GM19351 (cell line): Measurements from ENCODE around the gene KCNQ1.

Experiments
- ATAC-seq: cut with Tn5 transposase; IDR thresholded peaks from one replicate; pipeline ENCODE4 v1.9.1; 2021; ENCODE audit warnings: mild to moderate bottlenecking, moderate library complexity; ENCODE audit not compliant: unreplicated experiment

Gene KCNQ1

GRCh38 chr11:2507212-2507901, 62.5 kb downstream of the KCNQ1 start:
- no peak for ATAC-seq

GRCh38 chr11:2507945-2508749, 63.3 kb downstream of the KCNQ1 start:
- ATAC-seq = no peak

- no peak for ATAC-seq
Observed at GRCh38 chr11:2508793-2509192, 64.0 kb downstream of the KCNQ1 start.

DNA sequence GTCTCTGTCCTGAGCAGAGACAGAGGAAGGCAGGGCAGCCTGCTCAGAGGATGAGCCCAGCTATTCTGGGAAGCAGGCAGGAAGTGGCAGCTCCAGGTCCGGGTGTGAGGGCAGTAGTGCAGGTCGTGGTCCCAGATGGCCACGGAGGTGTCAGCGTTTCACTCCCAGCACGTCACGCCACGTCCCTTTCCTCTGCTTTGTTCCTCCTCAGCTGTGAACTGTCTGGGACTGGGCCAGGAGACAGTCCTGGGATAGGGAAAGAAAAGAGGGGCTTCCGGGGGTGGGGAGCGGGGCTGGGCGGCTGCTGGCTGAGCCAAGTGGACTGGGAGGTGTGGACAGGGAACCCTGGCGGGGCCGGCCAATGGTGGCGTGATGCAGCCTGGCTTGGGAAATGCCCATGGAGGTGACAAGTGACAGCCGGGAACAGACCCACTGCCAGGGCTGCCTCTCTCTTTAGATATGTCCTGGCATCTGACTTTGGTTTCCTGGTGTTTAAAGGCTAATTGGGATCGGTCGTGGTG, 64.7 kb downstream of the KCNQ1 start:
- ATAC-seq = no peak

DNA sequence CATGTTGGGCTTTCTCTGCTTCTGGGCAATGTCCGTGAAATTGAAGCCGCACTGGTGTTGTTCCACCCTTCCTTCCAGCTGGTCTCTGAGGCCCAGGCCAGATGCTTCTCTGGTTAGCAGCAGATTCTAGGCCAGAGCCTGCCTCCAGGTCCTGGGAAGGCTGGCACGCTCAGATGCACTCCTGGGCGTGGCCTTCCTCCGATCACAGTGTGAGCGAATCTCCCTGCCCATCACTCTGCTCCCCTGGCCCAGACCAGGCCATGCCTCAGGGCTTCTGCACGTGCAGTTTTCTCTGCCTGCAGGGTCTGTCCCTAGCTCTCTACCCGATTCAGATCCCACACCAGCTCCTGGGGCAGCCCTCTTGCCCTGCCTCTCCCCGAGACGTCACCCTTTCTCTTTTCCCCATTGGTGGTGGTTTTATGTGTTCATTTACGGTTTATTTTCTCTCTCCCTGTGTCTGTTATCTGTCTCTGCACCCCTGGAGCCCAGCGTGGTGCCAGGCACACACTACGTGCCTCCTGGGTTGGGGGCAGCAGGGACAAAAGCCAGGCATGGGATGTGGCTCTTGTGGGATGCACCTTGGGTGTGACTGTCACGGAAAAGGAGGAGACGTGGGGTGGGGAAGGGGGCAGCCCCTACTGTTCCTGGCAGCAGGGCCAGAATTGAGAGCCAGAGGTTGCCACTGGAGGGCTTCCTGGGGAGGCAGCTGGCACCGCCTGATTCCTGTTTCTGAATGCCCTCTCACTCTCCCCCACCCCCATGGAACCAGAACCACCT, 66.0 kb downstream of the KCNQ1 start:
- no peak for ATAC-seq

GRCh38 chr11:2511421-2512369, 66.9 kb downstream of the KCNQ1 start:
- no peak for ATAC-seq

DNA sequence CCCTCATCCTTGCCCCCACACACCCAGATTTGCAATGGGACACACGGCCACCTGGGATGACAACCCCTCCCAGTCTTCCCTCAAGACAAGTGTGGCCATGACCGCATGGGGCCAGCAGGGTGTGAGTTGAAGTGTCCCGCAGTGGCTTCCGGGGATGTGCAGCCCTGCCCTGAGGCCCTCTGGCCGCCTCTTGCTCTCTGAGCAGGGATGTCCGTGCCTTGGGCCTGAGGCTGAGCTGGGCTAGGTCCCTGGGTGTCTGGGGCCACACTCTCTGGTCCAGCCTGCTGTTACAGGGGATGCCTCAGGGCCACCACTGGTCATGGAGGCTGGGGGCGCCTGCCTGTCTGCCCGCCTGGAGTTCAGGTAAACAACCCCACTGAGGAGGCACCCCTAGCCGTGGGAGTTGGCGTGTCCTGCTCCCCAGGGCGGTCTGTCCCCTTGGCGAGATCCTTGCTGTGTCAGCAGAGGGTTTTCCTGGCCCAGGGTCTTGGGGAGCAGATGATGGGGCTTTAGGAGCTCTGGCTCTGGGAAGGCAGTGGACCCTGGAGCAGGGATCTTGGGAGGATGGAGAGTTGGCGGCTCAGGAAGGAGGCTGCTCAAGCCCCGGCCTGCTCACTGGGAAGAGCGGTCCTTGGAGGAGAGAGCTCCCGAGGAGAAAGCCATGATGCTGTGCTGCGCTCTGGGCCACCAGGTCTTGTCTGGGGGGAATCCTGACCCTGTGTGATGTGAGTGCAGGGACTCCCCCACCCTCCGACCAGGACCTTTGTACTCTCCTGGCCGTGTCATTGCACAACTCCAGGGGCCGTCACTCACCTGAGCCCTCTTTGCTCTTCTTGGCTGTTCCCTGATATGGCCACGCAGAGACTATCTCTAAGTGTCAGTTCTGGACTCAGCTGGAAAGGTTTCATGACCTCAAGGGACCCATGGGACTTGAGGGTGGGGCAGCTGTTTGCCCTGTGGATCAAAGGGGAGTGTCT, 67.9 kb downstream of the KCNQ1 start:
- ATAC-seq = no peak

GRCh38 chr11:2513441-2513840, 68.6 kb downstream of the KCNQ1 start:
- ATAC-seq = no peak

- no peak for ATAC-seq
Observed at GRCh38 chr11:2515401-2516275, 70.8 kb downstream of the KCNQ1 start.

DNA sequence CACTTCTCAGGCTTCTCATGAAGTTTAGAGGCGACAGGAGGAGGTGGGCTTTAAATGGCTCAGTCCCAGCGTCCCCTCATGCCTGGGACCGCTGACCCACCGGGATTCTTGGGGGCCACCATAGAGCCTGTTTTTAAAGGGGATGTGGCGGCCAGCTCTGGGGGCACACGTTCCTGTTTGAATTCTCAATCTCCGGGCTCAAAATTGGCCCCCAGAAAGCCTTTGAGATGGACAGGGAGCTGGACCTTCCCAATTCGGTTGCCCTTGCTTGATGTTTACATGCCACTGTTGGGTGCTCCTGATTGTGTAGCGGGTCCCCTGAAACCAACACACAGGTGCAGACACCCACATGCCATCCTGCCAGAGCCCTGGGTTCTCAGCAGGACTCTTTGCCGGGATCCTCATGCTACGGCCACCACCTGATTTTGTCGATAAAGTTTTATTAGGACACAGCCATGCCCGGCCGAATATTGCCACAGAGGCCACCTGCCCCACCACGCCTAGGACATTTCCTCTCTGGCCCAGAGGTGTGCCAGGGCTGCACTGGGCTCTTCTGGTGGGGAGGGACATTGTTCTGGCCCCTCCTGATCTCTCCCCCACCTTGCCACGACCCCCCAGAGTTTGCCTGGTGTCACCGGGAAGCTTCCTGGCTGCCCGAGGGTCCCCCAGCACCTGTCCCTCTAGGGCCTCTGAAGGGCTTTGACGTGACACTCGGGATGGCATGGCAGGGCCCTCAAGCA, 71.6 kb downstream of the KCNQ1 start:
- no peak for ATAC-seq

- no peak for ATAC-seq
Observed at GRCh38 chr11:2517016-2517385, 72.2 kb downstream of the KCNQ1 start.

DNA sequence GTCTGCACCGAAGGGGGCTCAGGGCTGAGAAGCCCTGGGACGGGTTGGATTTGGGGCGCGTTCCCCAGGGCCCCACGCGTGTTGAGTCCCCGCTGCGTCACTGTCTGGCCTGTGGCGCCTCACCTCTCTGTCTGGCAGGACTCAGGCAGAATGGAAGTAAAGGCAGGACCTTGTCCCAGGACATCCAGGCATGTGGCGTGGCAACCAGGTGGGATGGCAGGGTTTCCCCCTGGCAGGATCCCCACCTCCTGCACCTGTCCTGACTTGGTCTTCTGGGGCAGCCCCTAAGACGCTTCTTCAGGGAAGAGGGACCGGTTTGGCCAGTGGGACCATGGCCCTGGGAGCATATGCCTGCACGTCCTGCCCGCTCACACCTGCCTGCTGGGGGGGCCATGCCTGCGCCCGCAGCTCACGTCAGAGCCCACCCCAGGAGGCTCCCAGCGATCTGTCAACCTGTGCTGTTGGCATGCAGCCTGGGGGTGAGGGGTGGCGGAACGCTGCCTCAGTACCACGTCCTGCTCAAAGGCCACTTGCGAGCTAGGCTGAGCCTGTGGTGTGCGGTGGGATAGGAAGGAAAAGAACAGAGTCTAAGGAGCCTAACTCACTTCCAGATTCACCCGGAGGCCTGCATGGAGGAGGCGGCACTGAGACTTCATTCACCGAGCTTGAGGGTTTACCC, 72.7 kb downstream of the KCNQ1 start:
- no peak for ATAC-seq

DNA sequence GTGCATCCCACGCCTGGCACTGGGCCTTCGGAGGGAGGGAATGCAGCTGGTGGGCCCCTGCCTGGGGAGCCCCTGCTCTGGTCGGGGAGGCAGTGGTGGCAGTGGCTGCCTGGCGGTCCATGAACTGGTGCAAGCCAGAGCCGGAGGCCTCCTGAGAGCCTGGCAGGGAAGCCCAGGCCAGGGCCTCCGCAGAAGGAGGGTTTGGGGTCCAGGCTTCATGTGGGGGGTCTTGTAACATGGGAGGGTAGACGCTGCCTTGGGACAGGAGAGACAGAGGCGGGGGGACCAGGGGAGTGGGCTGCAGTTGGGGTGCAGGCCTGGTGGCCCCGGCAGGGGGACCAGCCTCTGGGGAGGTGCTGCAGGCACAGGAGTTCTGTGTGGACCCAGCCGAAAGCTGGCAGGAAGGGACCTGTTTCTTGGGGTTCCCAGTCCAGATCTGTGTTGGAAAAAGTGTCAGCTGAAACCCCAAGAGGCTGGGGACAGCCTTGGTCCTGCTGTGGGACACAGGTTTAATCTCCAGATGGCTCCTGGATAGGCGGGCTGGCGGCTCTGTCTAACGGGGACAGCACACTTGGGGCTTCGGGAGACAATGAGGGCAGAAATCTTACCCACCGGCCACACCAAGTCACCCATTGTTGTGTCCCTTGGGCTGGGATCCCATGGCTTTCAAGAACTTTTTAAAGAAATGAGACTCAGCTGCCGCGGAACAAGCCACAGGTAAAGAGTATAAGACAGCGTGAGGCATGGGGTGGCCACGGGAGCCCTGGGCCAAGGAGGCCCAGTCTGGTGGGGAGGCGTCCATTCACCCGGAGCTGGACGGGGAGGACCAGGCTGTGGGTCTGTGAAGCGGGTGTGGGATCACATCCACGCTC, 73.5 kb downstream of the KCNQ1 start:
- ATAC-seq = no peak

- no peak for ATAC-seq
Observed at GRCh38 chr11:2518983-2519340, 74.2 kb downstream of the KCNQ1 start.

DNA sequence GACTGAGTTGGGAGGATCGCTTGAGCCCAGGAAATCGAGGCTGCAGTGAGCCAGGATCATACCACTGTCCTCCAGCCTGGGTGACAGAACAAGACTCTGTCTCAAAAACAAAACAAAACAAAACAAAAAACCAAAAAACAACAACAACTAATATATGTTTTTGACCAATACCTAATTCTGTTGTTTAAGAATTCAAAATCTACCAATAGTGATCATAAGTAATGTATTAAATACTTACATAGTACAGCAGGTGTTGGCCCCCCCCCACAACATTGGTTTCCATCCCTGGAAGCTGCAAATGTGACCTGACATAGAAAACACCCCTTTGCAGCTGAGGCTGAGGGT, 74.7 kb downstream of the KCNQ1 start:
- no peak for ATAC-seq
